HepG2 (cell line): ENCODE results near the gene SCGB3A2. TPM values are rescaled to one million over a fixed set of nuclear protein-coding genes. Genes with fewer than 3 reads are reported as not detected.

Experiments used
- ATAC-seq: fragments of 200-7000 bp; cut with Tn5 transposase; 3 replicates; pipeline ENCODE4 v1.9.1; 2020; ENCODE audit warnings: mild to moderate bottlenecking, moderate library complexity
- BruUV-seq: library from RNA; stranded (reverse); fragments of 400-500 nt; replicated peaks from 2 replicates; lab custom pipeline; 2021; lab: Mats Ljungman, UMichigan
- CTCF ChIA-PET: fragments of 300-600 bp; formaldehyde crosslinking; extraction: SDS; loops from one replicate; lab custom pipeline; 2021; ENCODE audit warnings: low total read pairs, inconsistent platforms, low intra/inter-chr PET ratio; lab: Yijun Ruan, JAX
- POLR2A ChIA-PET: fragments of 350-600 bp; sonication (Branson Sonifier 250); formaldehyde crosslinking; loops from one replicate; lab custom pipeline; 2020; ENCODE audit warnings: antibody characterized with exemption, inconsistent platforms; lab: Yijun Ruan, JAX
- DNase-seq: peaks from one replicate; pipeline ENCODE4 v3.0.0-alpha.2; 2015; ENCODE audit warnings: low spot score
- FAIRE-seq: peaks from 3 replicates; lab custom pipeline; 2011; peaks lifted over from hg19 to GRCh38; lab: Jason Lieb, UNC
- H2AFZ ChIP-seq: one replicate; pipeline ENCODE4 v1.6.1; 2011; ENCODE audit warnings: low read length, inconsistent platforms
- H3K27ac ChIP-seq: fragments of 300-600 bp; 3 replicates; pipeline ENCODE4 v1.8.0; 2011; ENCODE audit warnings: mixed run types, mild to moderate bottlenecking, mixed read lengths, low read length, inconsistent platforms; ENCODE audit not compliant: insufficient read depth; ENCODE audit errors: extremely low read length
- H3K27me3 ChIP-seq, 2 experiments: fragments of 200-600 bp in 1 of 2; 2 replicates in 1 of 2; 3 replicates in 1 of 2; pipeline versions ENCODE4 v1.6.0 to v1.8.0; 2011; ENCODE audit warnings: low read length in 2 of 2, mild to moderate bottlenecking in 2 of 2, moderate library complexity in 2 of 2, inconsistent platforms in 1 of 2; ENCODE audit not compliant: insufficient read depth in 2 of 2, control insufficient read depth in 1 of 2
- H3K36me3 ChIP-seq, 2 experiments: fragments of 200-600 bp in 1 of 2; replicated peaks in 1 of 2; 2 replicates in 1 of 2; 3 replicates in 1 of 2; pipeline versions ENCODE4 v1.5.1 to v1.8.0; 2011; ENCODE audit warnings: low read length in 2 of 2, inconsistent platforms in 1 of 2; ENCODE audit not compliant: insufficient read depth in 2 of 2, control insufficient read depth in 1 of 2
- H3K4me1 ChIP-seq: 2 replicates; pipeline ENCODE4 v1.5.1; 2012; ENCODE audit warnings: low read length, inconsistent platforms; ENCODE audit not compliant: insufficient read depth
- H3K4me2 ChIP-seq: 2 replicates; pipeline ENCODE4 v1.6.0; 2011; ENCODE audit warnings: low read depth, low read length, inconsistent platforms
- H3K4me3 ChIP-seq, 3 experiments: fragments of 200-600 bp in 1 of 3; sonication (generic), shearing (Covaris generic) in 1 of 3; replicated peaks in 1 of 3; 2 replicates each; pipeline ENCODE4 v1.5.1; 2011 to 2016; ENCODE audit warnings: low read length in 3 of 3, inconsistent platforms in 2 of 3, low read depth in 2 of 3, mild to moderate bottlenecking in 2 of 3, control low read depth in 1 of 3, mixed read lengths in 1 of 3; ENCODE audit not compliant: insufficient read depth in 1 of 3
- H3K79me2 ChIP-seq: one replicate; pipeline ENCODE4 v1.6.1; 2011; ENCODE audit warnings: low read length, inconsistent platforms; ENCODE audit not compliant: insufficient read depth
- H3K9ac ChIP-seq: 2 replicates; pipeline ENCODE4 v1.6.0; 2011; ENCODE audit warnings: mild to moderate bottlenecking, low read depth, low read length, inconsistent platforms; ENCODE audit not compliant: insufficient read depth
- H3K9me3 ChIP-seq: 2 replicates; pipeline ENCODE4 v1.5.1; 2012; ENCODE audit warnings: mild to moderate bottlenecking, low read length
- H4K20me1 ChIP-seq: 2 replicates; pipeline ENCODE4 v1.6.0; 2011; ENCODE audit warnings: inconsistent platforms, mild to moderate bottlenecking, low read length, moderate library complexity; ENCODE audit not compliant: insufficient read depth
- ASH2L ChIP-seq: fragments of 300-600, 200-600 bp; sonication (generic); IDR thresholded peaks from 2 replicates; pipeline ENCODE4 v1.7.0; 2017; ENCODE audit warnings: low read depth, mild to moderate bottlenecking, moderate library complexity, mixed read lengths, low read length; ENCODE audit not compliant: insufficient read length
- ATF1 ChIP-seq: IDR thresholded peaks from 2 replicates; pipeline ENCODE4 v1.6.1; 2016; ENCODE audit warnings: mild to moderate bottlenecking, control low read depth
- CSRNP1 ChIP-seq: sonication (generic); formaldehyde crosslinking; IDR thresholded peaks from 2 replicates; pipeline ENCODE4 v1.8.1; 2023; ENCODE audit warnings: mild to moderate bottlenecking, missing genetic modification reagents
- DNMT1 ChIP-seq: sonication (generic); formaldehyde crosslinking; IDR thresholded peaks from 2 replicates; pipeline ENCODE4 v1.5.1; 2020; ENCODE audit warnings: mild to moderate bottlenecking, missing genetic modification reagents
- DPF2 ChIP-seq: sonication (generic); formaldehyde crosslinking; IDR thresholded peaks from 2 replicates; pipeline ENCODE4 v1.4.0; 2020; ENCODE audit warnings: mild to moderate bottlenecking, low read depth, missing genetic modification reagents, borderline replicate concordance
- ELF3 ChIP-seq: IDR thresholded peaks from 2 replicates; pipeline ENCODE4 v1.6.1; 2016; ENCODE audit warnings: missing genetic modification reagents, missing compliant biosample characterization
- NCOA1 ChIP-seq: sonication (generic); formaldehyde crosslinking; IDR thresholded peaks from 2 replicates; pipeline ENCODE4 v1.9.0; 2021; ENCODE audit warnings: missing genetic modification reagents
- PLSCR1 ChIP-seq: sonication (generic); formaldehyde crosslinking; IDR thresholded peaks from 2 replicates; pipeline ENCODE4 v1.5.0; 2020; ENCODE audit warnings: missing genetic modification reagents, mild to moderate bottlenecking, borderline replicate concordance
- PRDM15 ChIP-seq: sonication (generic); formaldehyde crosslinking; IDR thresholded peaks from 2 replicates; pipeline ENCODE4 v1.4.0; 2020; ENCODE audit warnings: missing genetic modification reagents
- SRSF4 ChIP-seq: fragments of 200-400 bp; formaldehyde crosslinking; IDR thresholded peaks from one replicate; pipeline ENCODE4 v1.6.1; 2018; ENCODE audit warnings: mild to moderate bottlenecking, low read depth, low read length, moderate library complexity; ENCODE audit not compliant: poor library complexity, severe bottlenecking
- TBL1XR1 ChIP-seq: fragments of 150-350 bp; IDR thresholded peaks from 2 replicates; pipeline ENCODE4 v1.6.1; 2014; ENCODE audit warnings: borderline replicate concordance, low read length; ENCODE audit not compliant: partially characterized antibody
- TOPORS ChIP-seq: sonication (generic); formaldehyde crosslinking; IDR thresholded peaks from 2 replicates; pipeline ENCODE4 v1.8.0; 2023; ENCODE audit warnings: mild to moderate bottlenecking, missing genetic modification reagents
- UBTF ChIP-seq: sonication (generic); formaldehyde crosslinking; IDR thresholded peaks from 2 replicates; pipeline ENCODE4 v1.4.0; 2020; ENCODE audit warnings: mild to moderate bottlenecking, missing genetic modification reagents
- ZBTB7B ChIP-seq: sonication (generic); formaldehyde crosslinking; IDR thresholded peaks from 2 replicates; pipeline ENCODE4 v1.4.0; 2020; ENCODE audit warnings: missing genetic modification reagents
- ZNF564 ChIP-seq: sonication (generic); formaldehyde crosslinking; IDR thresholded peaks from 2 replicates; pipeline ENCODE4 v1.8.1; 2023; ENCODE audit warnings: mild to moderate bottlenecking, missing genetic modification reagents
- ZNF709 ChIP-seq: sonication (generic); formaldehyde crosslinking; IDR thresholded peaks from 2 replicates; pipeline ENCODE4 v1.5.0; 2020; ENCODE audit warnings: mild to moderate bottlenecking, missing genetic modification reagents
- ZSCAN20 ChIP-seq: sonication (generic); formaldehyde crosslinking; IDR thresholded peaks from 2 replicates; pipeline ENCODE4 v1.4.0; 2020; ENCODE audit warnings: missing genetic modification reagents, mild to moderate bottlenecking, borderline replicate concordance
- WGBS: methylation state at CpG from one replicate; pipeline ENCODE4 v1.1.6; 2017; ENCODE audit warnings: low lambda C conversion rate; 5-methylcytosine and 5-hydroxymethylcytosine counted together
- in situ Hi-C: cut with HindIII; loops from 2 replicates; pipeline ENCODE4 v1.10.0; 2017; ENCODE audit warnings: low pct_unique_long_range_greater_than_20kb; ENCODE audit not compliant: extremely low pct_ligation_motif_present
- intact Hi-C: fragments of 100-400 bp; cut with micrococcal nuclease; formaldehyde crosslinking; loops from one replicate; pipeline ENCODE4 v1.10.0; 2022; ENCODE audit not compliant: unreplicated experiment
- polyA plus RNA-seq, 8 experiments: library from polyadenylated mRNA; depleted of rRNA in 3 of 8; stranded (reverse) in 7 of 8; unstranded in 1 of 8; fragments of >200 nt; fragmentation: Illumina TruSeq in 4 of 8; extraction: Trizol in 4 of 8; gene quantifications; 2 replicates each; pipeline versions ENCODE4 v1.2.1 to v1.2.3, GENCODE V29; 2011 to 2016; ENCODE audit warnings: low read depth in 4 of 8, missing spikeins in 1 of 8, mixed read lengths in 1 of 8; ENCODE audit not compliant: insufficient read depth in 1 of 8
- total RNA-seq, 5 experiments: library from RNA; depleted of rRNA; stranded (reverse); fragments of >200 nt; fragmentation: Illumina TruSeq; extraction: Trizol; gene quantifications; 2 replicates each; pipeline ENCODE4 v1.2.3, GENCODE V29; 2016; ENCODE audit warnings: low read depth in 1 of 5

The SCGB3A2 gene
- total and polyA plus RNA-seq, 2 of the 13 experiments (the other 11 are each of a cell fraction or from before 2014, with no cell fraction given), result not detected

GRCh38 chr5:147860641-147861025 is 17.9 kb upstream of the SCGB3A2 start:
- no peaks in the 10 kb centered on the region for H3K27me3 ChIP-seq
- H3K4me3 ChIP-seq, result no peak overlapping the region
- no peaks in the 10 kb centered on the region for H4K20me1 ChIP-seq
- intact Hi-C loops, result no loop called here
- no peaks in the 10 kb centered on the region for H3K79me2 ChIP-seq
- H3K36me3 ChIP-seq, result no peaks in the 10 kb centered on the region
- 0% methylated on average over 1 of the region's 1 CpG for WGBS
- ChIA-PET CTCF (no interaction called here), POLR2A (no interaction called here)
- no peak for FAIRE-seq
- BruUV-seq, result no TSS peak
- DNase-seq, result no peak
- no peaks in the 10 kb centered on the region for H3K9me3 ChIP-seq
- no peak overlapping the region for H3K27ac ChIP-seq
- in situ Hi-C loops, result no loop called here
- H3K9ac ChIP-seq, result no peak overlapping the region
- no peak overlapping the region for H2AFZ ChIP-seq
- H3K4me1 ChIP-seq, result no peaks in the 10 kb centered on the region
- H3K4me2 ChIP-seq, result no peak overlapping the region
- no peak for ATAC-seq
- no peak for TF ChIP-seq DPF2 (CRISPR knock-in tag)
- TF ChIP-seq ZNF564 (CRISPR knock-in tag), result no peak
- no peak for TF ChIP-seq UBTF (CRISPR knock-in tag)
- TF ChIP-seq PLSCR1 (CRISPR knock-in tag), result no peak
- no peak for TF ChIP-seq ASH2L
- TF ChIP-seq ZSCAN20 (CRISPR knock-in tag), result no peak
- no peak for TF ChIP-seq ZBTB7B
- no peak for TF ChIP-seq CSRNP1
- no peak for TF ChIP-seq ZNF709
- TF ChIP-seq DNMT1 (CRISPR knock-in tag), result no peak
- TF ChIP-seq SRSF4, result no peak
- no peak for TF ChIP-seq TBL1XR1
- TF ChIP-seq PRDM15 (CRISPR knock-in tag), result no peak
- no peak for TF ChIP-seq ELF3
- no peak for TF ChIP-seq NCOA1 (CRISPR knock-in tag)
- TF ChIP-seq TOPORS (CRISPR knock-in tag), result no peak
- TF ChIP-seq ATF1 (CRISPR knock-in tag), result no peak
